ENCODE measurements around the gene SLC33A1.

DNA sequence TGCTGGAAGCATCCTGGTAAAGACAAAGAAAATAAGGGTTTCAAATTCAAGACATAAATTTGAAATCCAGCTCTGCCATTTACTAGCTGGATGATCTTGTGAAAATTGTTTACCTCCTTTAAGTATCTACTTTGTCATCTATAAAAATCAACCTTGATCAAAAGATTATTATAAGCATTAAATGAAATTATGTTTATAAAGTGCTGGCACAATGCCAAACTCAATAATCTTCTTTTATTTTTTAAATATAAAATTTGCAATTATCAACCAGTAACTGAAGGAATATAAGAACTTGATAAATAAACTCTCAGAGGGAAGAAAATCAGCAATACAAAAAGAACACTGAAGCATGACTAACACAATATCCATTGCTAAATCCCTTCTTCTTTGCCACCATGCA is 73.9 kb downstream of the SLC33A1 start:
- TF ChIP-seq POLR2A (IDR thresholded peaks at IDR 0.05; ENCODE audit: control extremely low read depth in 1 of 2, low read depth in 2 of 2, low read length in 2 of 2): no peak
- no peak for TF ChIP-seq POLR2AphosphoS5 (IDR thresholded peaks at IDR 0.05; ENCODE audit: low read depth, low read length)
- TF ChIP-seq, protein P1, sequence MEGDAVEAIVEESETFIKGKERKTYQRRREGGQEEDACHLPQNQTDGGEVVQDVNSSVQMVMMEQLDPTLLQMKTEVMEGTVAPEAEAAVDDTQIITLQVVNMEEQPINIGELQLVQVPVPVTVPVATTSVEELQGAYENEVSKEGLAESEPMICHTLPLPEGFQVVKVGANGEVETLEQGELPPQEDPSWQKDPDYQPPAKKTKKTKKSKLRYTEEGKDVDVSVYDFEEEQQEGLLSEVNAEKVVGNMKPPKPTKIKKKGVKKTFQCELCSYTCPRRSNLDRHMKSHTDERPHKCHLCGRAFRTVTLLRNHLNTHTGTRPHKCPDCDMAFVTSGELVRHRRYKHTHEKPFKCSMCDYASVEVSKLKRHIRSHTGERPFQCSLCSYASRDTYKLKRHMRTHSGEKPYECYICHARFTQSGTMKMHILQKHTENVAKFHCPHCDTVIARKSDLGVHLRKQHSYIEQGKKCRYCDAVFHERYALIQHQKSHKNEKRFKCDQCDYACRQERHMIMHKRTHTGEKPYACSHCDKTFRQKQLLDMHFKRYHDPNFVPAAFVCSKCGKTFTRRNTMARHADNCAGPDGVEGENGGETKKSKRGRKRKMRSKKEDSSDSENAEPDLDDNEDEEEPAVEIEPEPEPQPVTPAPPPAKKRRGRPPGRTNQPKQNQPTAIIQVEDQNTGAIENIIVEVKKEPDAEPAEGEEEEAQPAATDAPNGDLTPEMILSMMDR (IDR thresholded peaks at IDR 0.05; ENCODE audit: control extremely low read depth in 1 of 3, insufficient read depth in 1 of 3, low read depth in 1 of 3, low read length in 3 of 3): no peak
- no peak for TF ChIP-seq CBX5 (IDR thresholded peaks at IDR 0.05; ENCODE audit: low read depth, low read length)
- no peak for TF ChIP-seq EP300 (IDR thresholded peaks at IDR 0.05; ENCODE audit: borderline replicate concordance in 1 of 2, low read depth in 2 of 2, low read length in 2 of 2)
- TF ChIP-seq EZH2 (IDR thresholded peaks at IDR 0.05; ENCODE audit: low read depth, low read length, severe bottlenecking): no peak
- TF ChIP-seq TCF12 (IDR thresholded peaks at IDR 0.05; ENCODE audit: low read depth, low read length): no peak
- no peak for TF ChIP-seq RFX5 (IDR thresholded peaks at IDR 0.05; ENCODE audit: borderline replicate concordance, low read depth, low read length)
- no peak for TF ChIP-seq TEAD4 (IDR thresholded peaks at IDR 0.05; ENCODE audit: low read depth, low read length)
- TF ChIP-seq BCL11A (IDR thresholded peaks at IDR 0.05; ENCODE audit: low read depth in 2 of 2, low read length in 2 of 2): no peak
